AG04449 (cell line): Measurements from ENCODE around the gene NCAPD2.
"Not testable (repeated sequence)": the region's sequence is repeated elsewhere in the genome, so short reads cannot be mapped to it uniquely, and the experiment has no call there.

Source experiments
- CTCF ChIA-PET: fragments of 350-600 bp; formaldehyde crosslinking; extraction: SDS; loops from one replicate; lab custom pipeline; 2021; ENCODE audit warnings: antibody characterized with exemption; lab: Yijun Ruan, JAX
- POLR2A ChIA-PET: fragments of 400-600, 350-600 bp; formaldehyde crosslinking; extraction: SDS; loops from one replicate; lab custom pipeline; 2020; ENCODE audit warnings: antibody characterized with exemption, inconsistent platforms; lab: Yijun Ruan, JAX
- DNase-seq: peaks from one replicate; pipeline ENCODE4 v3.0.0-alpha.2; 2010; ENCODE audit warnings: low read depth, low spot score
- H3K4me3 ChIP-seq: 2 replicates; pipeline ENCODE4 v1.5.1; 2011; ENCODE audit warnings: low read depth, mild to moderate bottlenecking, control low read depth, low read length
- CTCF ChIP-seq: IDR thresholded peaks from one replicate; pipeline ENCODE4 v1.5.1; 2011; ENCODE audit warnings: mild to moderate bottlenecking, moderate library complexity, low read length, control low read depth, inconsistent platforms; ENCODE audit not compliant: insufficient read depth; ENCODE audit errors: missing control alignments

Gene NCAPD2

GRCh38 chr12:6558014-6558760, 64.3 kb downstream of the NCAPD2 start:
- H3K4me3 ChIP-seq = not testable (repeated sequence)

GRCh38 chr12:6559500-6559899, 65.6 kb downstream of the NCAPD2 start:
- no peak for DNase-seq
- ChIA-PET CTCF (interaction anchor here (1.1 to 16.9 kb wide), 6 partner anchors 8 to 207 kb away, joined by 3 to 235 read pairs (median 16); partner anchors contain the start of genes GAPDH, IFFO1 and PTMS), POLR2A (no interaction called here)
- no peak overlapping the region for H3K4me3 ChIP-seq
- no peak for TF ChIP-seq CTCF

More at GRCh38 chr12:6558014-6558760, 64.3 kb downstream of the NCAPD2 start:
- TF ChIP-seq CTCF = peak; percentile 61
- CTCF ChIA-PET = interaction anchor here (0.6 to 16.9 kb wide), 16 partner anchors 4 to 138 kb away, joined by 3 to 235 read pairs (median 4); partner anchors contain the start of genes GAPDH, IFFO1, NOP2 and ZNF384
- POLR2A ChIA-PET = interaction anchor here (0.6 to 2.8 kb wide), 3 partner anchors 19 to 65 kb away, joined by 3 to 15 read pairs (median 4); no protein-coding TSS in a partner anchor
- not testable (repeated sequence) for DNase-seq

- DNase-seq = no peak
- H3K4me3 ChIP-seq = no peak overlapping the region
- ChIA-PET POLR2A (interaction anchor here (0.9 kb wide), 1 partner anchor 25 kb away, joined by 4 read pairs; no protein-coding TSS in a partner anchor), CTCF (interaction anchor here (1.0 to 16.9 kb wide), 5 partner anchors 9 to 138 kb away, joined by 3 to 235 read pairs (median 5); partner anchors contain the start of genes GAPDH and IFFO1)
- no peak for TF ChIP-seq CTCF
These were observed 66.8 kb downstream of the NCAPD2 start for GRCh38 chr12:6560501-6561205.

- no peak for DNase-seq
- no peak for TF ChIP-seq CTCF
- POLR2A ChIA-PET = no interaction called here
- H3K4me3 ChIP-seq = no peak overlapping the region
- CTCF ChIA-PET = interaction anchor here (0.6 to 13.1 kb wide), 16 partner anchors 10 to 477 kb away, joined by 3 to 203 read pairs (median 4); partner anchors contain the start of genes IFFO1 and ZNF384
These were observed 69.0 kb downstream of the NCAPD2 start for GRCh38 chr12:6562881-6563280.

GRCh38 chr12:6563448-6564050, 69.6 kb downstream of the NCAPD2 start:
- TF ChIP-seq CTCF = peak; percentile 84
- DNase-seq = no peak
- POLR2A ChIA-PET = interaction anchor here (0.6 to 1.1 kb wide), 3 partner anchors 23 to 28 kb away, joined by 3 to 5 read pairs (median 3); no protein-coding TSS in a partner anchor
- CTCF ChIA-PET = interaction anchor here (0.6 to 13.1 kb wide), 20 partner anchors 9 to 234 kb away, joined by 3 to 203 read pairs (median 3); partner anchors contain the start of genes IFFO1 and ZNF384
- H3K4me3 ChIP-seq = no peak overlapping the region
